WTC11 (cell line): ENCODE results near the gene AKAP6. TPM values are rescaled to one million over a fixed set of nuclear protein-coding genes. Genes with fewer than 3 reads are reported as not detected.

Experiments
- ATAC-seq: fragments of 200-7000 bp; cut with Tn5 transposase; 2 replicates; pipeline ENCODE4 v1.10.0; 2021; ENCODE audit warnings: mild to moderate bottlenecking, moderate library complexity
- CTCF ChIA-PET: fragments of 300-600 bp; sonication (Branson Sonifier 250); formaldehyde crosslinking; loops from one replicate; lab custom pipeline; 2021; ENCODE audit warnings: antibody characterized with exemption; lab: Charles Lee
- POLR2A ChIA-PET: fragments of 350-600 bp; sonication (Branson Sonifier 250); formaldehyde crosslinking; loops from one replicate; lab custom pipeline; 2021; ENCODE audit warnings: antibody characterized with exemption; lab: Charles Lee
- DNase-seq: peaks from one replicate; pipeline ENCODE4 v3.0.0; 2021; ENCODE audit warnings: low spot score
- H3K27ac Mint-ChIP-seq: 2 replicates; pipeline ENCODE4 v1.8.0; 2021; ENCODE audit warnings: mixed read lengths
- H3K27me3 Mint-ChIP-seq: 2 replicates; pipeline ENCODE4 v1.8.0; 2021; ENCODE audit warnings: low read depth, mild to moderate bottlenecking, moderate library complexity, mixed read lengths
- H3K36me3 Mint-ChIP-seq: 2 replicates; pipeline ENCODE4 v1.8.0; 2021; ENCODE audit warnings: mixed read lengths
- H3K4me1 Mint-ChIP-seq: 2 replicates; pipeline ENCODE4 v1.8.0; 2022; ENCODE audit warnings: mixed read lengths
- H3K4me3 Mint-ChIP-seq: 2 replicates; pipeline ENCODE4 v1.8.0; 2021; ENCODE audit warnings: mild to moderate bottlenecking, moderate library complexity, mixed read lengths
- H3K9me3 Mint-ChIP-seq: 2 replicates; pipeline ENCODE4 v1.8.0; 2021; ENCODE audit warnings: mixed read lengths
- AR ChIP-seq: fragments of 250-450 bp; sonication (Bioruptor Pico); IDR thresholded peaks from 2 replicates; pipeline ENCODE4 v1.9.0; 2021; ENCODE audit warnings: mild to moderate bottlenecking
- ATF6 ChIP-seq: sonication (generic); formaldehyde crosslinking; IDR thresholded peaks from 2 replicates; pipeline ENCODE4 v1.8.1; 2023; ENCODE audit warnings: mild to moderate bottlenecking, missing genetic modification reagents
- ESRRA ChIP-seq: sonication (generic); formaldehyde crosslinking; IDR thresholded peaks from 2 replicates; pipeline ENCODE4 v1.8.1; 2022; ENCODE audit warnings: mild to moderate bottlenecking, missing genetic modification reagents, borderline replicate concordance
- ETV6 ChIP-seq: sonication (generic); formaldehyde crosslinking; IDR thresholded peaks from 2 replicates; pipeline ENCODE4 v1.8.1; 2022; ENCODE audit warnings: mild to moderate bottlenecking, missing genetic modification reagents
- FOXK1 ChIP-seq: sonication (generic); formaldehyde crosslinking; IDR thresholded peaks from 2 replicates; pipeline ENCODE4 v1.8.0; 2022; ENCODE audit warnings: mild to moderate bottlenecking, moderate library complexity, missing genetic modification reagents
- FOXP1 ChIP-seq: sonication (generic); formaldehyde crosslinking; IDR thresholded peaks from 2 replicates; pipeline ENCODE4 v1.8.0; 2022; ENCODE audit warnings: missing genetic modification reagents, mild to moderate bottlenecking, moderate library complexity, borderline replicate concordance
- GTF2I ChIP-seq: fragments of 250-450 bp; sonication (Bioruptor Pico); conservative IDR thresholded peaks from 2 replicates; pipeline ENCODE4 v1.4.0; 2021; ENCODE audit warnings: mild to moderate bottlenecking
- HMGA2 ChIP-seq: fragments of 250-450 bp; sonication (Bioruptor Pico); IDR thresholded peaks from 2 replicates; pipeline ENCODE4 v1.4.0; 2021; ENCODE audit warnings: mild to moderate bottlenecking, moderate library complexity
- IRF1 ChIP-seq: sonication (generic); formaldehyde crosslinking; IDR thresholded peaks from 2 replicates; pipeline ENCODE4 v1.8.0; 2023; ENCODE audit warnings: missing genetic modification reagents
- MXD4 ChIP-seq: fragments of 250-450 bp; sonication (Bioruptor Pico); IDR thresholded peaks from 2 replicates; pipeline ENCODE4 v1.8.0; 2021; ENCODE audit warnings: mild to moderate bottlenecking, moderate library complexity, borderline replicate concordance
- NFATC4 ChIP-seq: fragments of 250-450 bp; sonication (Bioruptor Pico); IDR thresholded peaks from 2 replicates; pipeline ENCODE4 v1.9.0; 2021; ENCODE audit warnings: mild to moderate bottlenecking
- NR3C1 ChIP-seq: sonication (generic); formaldehyde crosslinking; conservative IDR thresholded peaks from 2 replicates; pipeline ENCODE4 v1.8.1; 2023; ENCODE audit warnings: low read depth, mild to moderate bottlenecking, missing genetic modification reagents
- SMAD3 ChIP-seq: sonication (generic); formaldehyde crosslinking; IDR thresholded peaks from 2 replicates; pipeline ENCODE4 v1.8.0; 2022; ENCODE audit warnings: missing genetic modification reagents, mild to moderate bottlenecking, borderline replicate concordance
- ZNF281 ChIP-seq: sonication (generic); formaldehyde crosslinking; IDR thresholded peaks from 2 replicates; pipeline ENCODE4 v1.8.0; 2023; ENCODE audit warnings: mild to moderate bottlenecking, missing genetic modification reagents
- ZNF396 ChIP-seq: fragments of 250-450 bp; sonication (Bioruptor Pico); IDR thresholded peaks from 2 replicates; pipeline ENCODE4 v1.8.0; 2021; ENCODE audit warnings: mild to moderate bottlenecking, moderate library complexity, borderline replicate concordance
- ZNF512 ChIP-seq: sonication (generic); formaldehyde crosslinking; IDR thresholded peaks from 2 replicates; pipeline ENCODE4 v1.8.1; 2022; ENCODE audit warnings: missing genetic modification reagents, borderline replicate concordance
- total RNA-seq: library from RNA; stranded (reverse); gene quantifications from 3 replicates; pipeline ENCODE4 v1.2.3, GENCODE V29; 2021
- TF ChIP-seq, protein P1 (sequence below): sonication (generic); formaldehyde crosslinking; IDR thresholded peaks from 2 replicates; pipeline ENCODE4 v1.8.0; 2022; ENCODE audit warnings: mild to moderate bottlenecking, missing genetic modification reagents
- TF ChIP-seq, protein P2 (sequence below): sonication (generic); formaldehyde crosslinking; IDR thresholded peaks from 2 replicates; pipeline ENCODE4 v1.8.1; 2023; ENCODE audit warnings: mild to moderate bottlenecking, moderate library complexity, missing genetic modification reagents

Gene AKAP6
- total RNA-seq, 1 experiment from 2014 or later: 0.63 TPM

- TF ChIP-seq AR (CRISPR knock-in tag) (no peak), SMAD3 (no peak), ZNF396 (CRISPR knock-in tag) (no peak), NFATC4 (CRISPR knock-in tag) (no peak), ATF6 (no peak), FOXP1 (CRISPR knock-in tag) (no peak), FOXK1 (CRISPR knock-in tag) (no peak)
- TF ChIP-seq, protein P1, sequence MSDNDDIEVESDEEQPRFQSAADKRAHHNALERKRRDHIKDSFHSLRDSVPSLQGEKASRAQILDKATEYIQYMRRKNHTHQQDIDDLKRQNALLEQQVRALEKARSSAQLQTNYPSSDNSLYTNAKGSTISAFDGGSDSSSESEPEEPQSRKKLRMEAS (CRISPR knock-in tag): no peak
- Mint-ChIP-seq H3K36me3 (no peaks in the 10 kb centered on the region), H3K4me3 (no peak overlapping the region), H3K4me1 (peaks cover 5% of the 10 kb centered on the region), H3K27ac (no peak overlapping the region), H3K27me3 (no peaks in the 10 kb centered on the region), H3K9me3 (no peaks in the 10 kb centered on the region)
- POLR2A ChIA-PET: no interaction called here
- ATAC-seq (no peak), DNase-seq (no peak)
- CTCF ChIA-PET: no interaction called here
These were observed 242.5 kb downstream of the AKAP6 start for GRCh38 chr14:32571551-32571950.

- ChIA-PET CTCF (no interaction called here), POLR2A (interaction anchor here (0.5 kb wide), 1 partner anchor 731 kb away, joined by 5 read pairs; no protein-coding TSS in a partner anchor)
- DNase-seq (no peak), ATAC-seq (no peak)
- Mint-ChIP-seq H3K36me3 (no peaks in the 10 kb centered on the region), H3K27me3 (no peaks in the 10 kb centered on the region), H3K4me3 (no peak overlapping the region), H3K9me3 (no peaks in the 10 kb centered on the region), H3K4me1 (peaks cover 5% of the 10 kb centered on the region), H3K27ac (no peak overlapping the region)
- no peak for TF ChIP-seq HMGA2 (CRISPR knock-in tag)
- TF ChIP-seq IRF1: no peak
These were observed 243.1 kb downstream of the AKAP6 start for GRCh38 chr14:32571995-32572866.

- Mint-ChIP-seq H3K4me1 (peaks cover 5% of the 10 kb centered on the region), H3K9me3 (no peaks in the 10 kb centered on the region), H3K27ac (no peak overlapping the region), H3K4me3 (no peak overlapping the region), H3K27me3 (no peaks in the 10 kb centered on the region), H3K36me3 (no peaks in the 10 kb centered on the region)
- ATAC-seq (no peak), DNase-seq (no peak)
- ChIA-PET CTCF (no interaction called here), POLR2A (no interaction called here)
- TF ChIP-seq ZNF281: no peak
- TF ChIP-seq NFATC4 (CRISPR knock-in tag): no peak
- TF ChIP-seq FOXP1 (CRISPR knock-in tag): no peak
- TF ChIP-seq, protein P2, sequence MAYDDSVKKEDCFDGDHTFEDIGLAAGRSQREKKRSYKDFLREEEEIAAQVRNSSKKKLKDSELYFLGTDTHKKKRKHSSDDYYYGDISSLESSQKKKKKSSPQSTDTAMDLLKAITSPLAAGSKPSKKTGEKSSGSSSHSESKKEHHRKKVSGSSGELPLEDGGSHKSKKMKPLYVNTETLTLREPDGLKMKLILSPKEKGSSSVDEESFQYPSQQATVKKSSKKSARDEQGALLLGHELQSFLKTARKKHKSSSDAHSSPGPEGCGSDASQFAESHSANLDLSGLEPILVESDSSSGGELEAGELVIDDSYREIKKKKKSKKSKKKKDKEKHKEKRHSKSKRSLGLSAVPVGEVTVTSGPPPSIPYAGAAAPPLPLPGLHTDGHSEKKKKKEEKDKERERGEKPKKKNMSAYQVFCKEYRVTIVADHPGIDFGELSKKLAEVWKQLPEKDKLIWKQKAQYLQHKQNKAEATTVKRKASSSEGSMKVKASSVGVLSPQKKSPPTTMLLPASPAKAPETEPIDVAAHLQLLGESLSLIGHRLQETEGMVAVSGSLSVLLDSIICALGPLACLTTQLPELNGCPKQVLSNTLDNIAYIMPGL (CRISPR knock-in tag): no peak
- no peak for TF ChIP-seq NR3C1 (CRISPR knock-in tag)
- TF ChIP-seq ETV6 (CRISPR knock-in tag): no peak
- TF ChIP-seq MXD4: no peak
- no peak for TF ChIP-seq ESRRA (CRISPR knock-in tag)
- TF ChIP-seq GTF2I (CRISPR knock-in tag): no peak
- no peak for TF ChIP-seq ZNF512 (CRISPR knock-in tag)
- no peak for TF ChIP-seq FOXK1 (CRISPR knock-in tag)
These were observed 243.7 kb downstream of the AKAP6 start for GRCh38 chr14:32572867-32573150.
